IMR-90 (cell line): ENCODE data around the gene EGFR. TPM values are rescaled to one million over a fixed set of nuclear protein-coding genes. Genes with fewer than 3 reads are reported as not detected.

ENCODE experiments used
- ATAC-seq: fragments of 200-7000 bp; cut with Tn5 transposase; 2 replicates; pipeline ENCODE4 v1.9.1; 2020; ENCODE audit warnings: low read depth, mild to moderate bottlenecking, moderate library complexity
- BruUV-seq: library from RNA; stranded (reverse); fragments of 400-500 nt; replicated peaks from 2 replicates; lab custom pipeline; 2021; lab: Mats Ljungman, UMichigan
- CTCF ChIA-PET: fragments of 300-600 bp; formaldehyde crosslinking; extraction: SDS; loops from one replicate; lab custom pipeline; 2021; ENCODE audit warnings: antibody characterized with exemption; lab: Yijun Ruan, JAX
- POLR2A ChIA-PET: fragments of 300-600 bp; sonication (Branson Sonifier 250); formaldehyde crosslinking; loops from one replicate; lab custom pipeline; 2022; ENCODE audit warnings: antibody characterized with exemption; ENCODE audit not compliant: unreplicated experiment; lab: Charles Lee
- DNase-seq: peaks from one replicate; pipeline ENCODE4 v3.0.0; 2013
- H2AFZ ChIP-seq: replicated peaks from 2 replicates; pipeline ENCODE3; 2013; ENCODE audit warnings: low read length, mild to moderate bottlenecking; ENCODE audit not compliant: poor library complexity
- H2AK5ac ChIP-seq: 2 replicates; pipeline ENCODE4 v1.6.1; 2013; ENCODE audit warnings: low read depth, low read length, inconsistent platforms
- H2AK9ac ChIP-seq: replicated peaks from 2 replicates; pipeline ENCODE3; 2013; ENCODE audit warnings: mild to moderate bottlenecking, low read depth, low read length, moderate library complexity; ENCODE audit not compliant: poor library complexity
- H2BK120ac ChIP-seq: 2 replicates; pipeline ENCODE4 v1.6.1; 2013; ENCODE audit warnings: low read depth, low read length, inconsistent platforms
- H2BK15ac ChIP-seq: 3 replicates; pipeline ENCODE4 v1.6.1; 2013; ENCODE audit warnings: low read depth, low read length, inconsistent platforms
- H2BK20ac ChIP-seq: 2 replicates; pipeline ENCODE4 v1.6.1; 2013; ENCODE audit warnings: low read depth, mild to moderate bottlenecking, inconsistent platforms, low read length, moderate library complexity
- H2BK5ac ChIP-seq: 2 replicates; pipeline ENCODE4 v1.6.1; 2013; ENCODE audit warnings: mild to moderate bottlenecking, low read depth, low read length, inconsistent platforms; ENCODE audit not compliant: poor library complexity, severe bottlenecking
- H3K14ac ChIP-seq: replicated peaks from 2 replicates; pipeline ENCODE4 v1.6.1; 2013; ENCODE audit warnings: low read depth, low read length, inconsistent platforms
- H3K18ac ChIP-seq: 2 replicates; pipeline ENCODE4 v1.6.1; 2013; ENCODE audit warnings: low read depth, low read length, control low read depth
- H3K23ac ChIP-seq: 2 replicates; pipeline ENCODE4 v1.6.1; 2013; ENCODE audit warnings: low read depth, low read length, inconsistent platforms
- H3K27ac ChIP-seq: 2 replicates; pipeline ENCODE4 v1.5.1; 2013; ENCODE audit warnings: mild to moderate bottlenecking, control low read depth, low read length; ENCODE audit not compliant: insufficient read depth
- H3K27me3 ChIP-seq: 2 replicates; pipeline ENCODE4 v1.6.1; 2013; ENCODE audit warnings: low read length; ENCODE audit not compliant: control insufficient read depth, insufficient read depth
- H3K36me3 ChIP-seq: 2 replicates; pipeline ENCODE4 v1.6.1; 2013; ENCODE audit warnings: low read length, mixed read lengths; ENCODE audit not compliant: control insufficient read depth, insufficient read depth
- H3K4ac ChIP-seq: 2 replicates; pipeline ENCODE4 v1.6.1; 2013; ENCODE audit warnings: low read depth, low read length, inconsistent platforms
- H3K4me1 ChIP-seq: 2 replicates; pipeline ENCODE4 v1.6.1; 2013; ENCODE audit warnings: low read length, mixed read lengths; ENCODE audit not compliant: control insufficient read depth, insufficient read depth
- H3K4me2 ChIP-seq: 2 replicates; pipeline ENCODE4 v1.6.1; 2013; ENCODE audit warnings: low read depth, mild to moderate bottlenecking, control low read depth, low read length, moderate library complexity
- H3K4me3 ChIP-seq: 2 replicates; pipeline ENCODE4 v1.5.1; 2013; ENCODE audit warnings: low read depth, mild to moderate bottlenecking, control low read depth, low read length, moderate library complexity; ENCODE audit not compliant: insufficient read depth
- H3K56ac ChIP-seq: 2 replicates; pipeline ENCODE4 v1.6.1; 2013; ENCODE audit warnings: low read length, inconsistent platforms; ENCODE audit not compliant: insufficient read depth; ENCODE audit errors: extremely low read depth
- H3K79me1 ChIP-seq, 2 experiments: 2 replicates each; pipeline ENCODE4 v1.6.1; 2013; ENCODE audit warnings: low read length in 2 of 2, inconsistent platforms in 1 of 2, low read depth in 1 of 2
- H3K9ac ChIP-seq: 2 replicates; pipeline ENCODE4 v1.6.1; 2013; ENCODE audit warnings: low read depth, low read length, control low read depth
- H3K9me1 ChIP-seq: 2 replicates; pipeline ENCODE4 v1.6.1; 2013; ENCODE audit warnings: low read length, inconsistent platforms; ENCODE audit not compliant: insufficient read depth
- H3K9me3 ChIP-seq: 2 replicates; pipeline ENCODE4 v1.6.1; 2013; ENCODE audit warnings: low read length; ENCODE audit not compliant: control insufficient read depth, insufficient read depth
- H4K20me1 ChIP-seq: 2 replicates; pipeline ENCODE4 v1.6.1; 2013; ENCODE audit warnings: low read length, inconsistent platforms; ENCODE audit not compliant: insufficient read depth
- H4K5ac ChIP-seq: 2 replicates; pipeline ENCODE4 v1.6.1; 2013; ENCODE audit warnings: mild to moderate bottlenecking, low read depth, low read length, control low read depth
- H4K8ac ChIP-seq, 2 experiments: 2 replicates each; pipeline ENCODE4 v1.6.1; 2013; ENCODE audit warnings: low read depth in 2 of 2, low read length in 2 of 2, control low read depth in 1 of 2, inconsistent platforms in 1 of 2
- H4K91ac ChIP-seq: 2 replicates; pipeline ENCODE4 v1.6.1; 2013; ENCODE audit warnings: low read depth, low read length, inconsistent platforms; ENCODE audit not compliant: insufficient read depth
- BHLHE40 ChIP-seq: fragments of 150-350 bp; IDR thresholded peaks from 2 replicates; pipeline ENCODE4 v1.6.1; 2016; ENCODE audit warnings: mild to moderate bottlenecking, low read depth, low read length
- CEBPB ChIP-seq: IDR thresholded peaks from 2 replicates; pipeline ENCODE4 v1.6.1; 2012; ENCODE audit warnings: low read depth, low read length, improper control_type of control experiment
- CHD1 ChIP-seq: IDR thresholded peaks from 2 replicates; pipeline ENCODE4 v1.6.1; 2012; ENCODE audit warnings: low read depth, low read length, improper control_type of control experiment
- FOS ChIP-seq: fragments of 150-350 bp; IDR thresholded peaks from 2 replicates; pipeline ENCODE4 v1.6.1; 2016; ENCODE audit warnings: low read depth, low read length
- MAFK ChIP-seq: IDR thresholded peaks from 2 replicates; pipeline ENCODE4 v1.6.1; 2012; ENCODE audit warnings: low read depth, low read length, improper control_type of control experiment
- MAZ ChIP-seq: IDR thresholded peaks from 2 replicates; pipeline ENCODE4 v1.6.1; 2012; ENCODE audit warnings: low read depth, mild to moderate bottlenecking, low read length, improper control_type of control experiment, moderate library complexity, borderline replicate concordance
- MXI1 ChIP-seq: IDR thresholded peaks from 2 replicates; pipeline ENCODE4 v1.6.1; 2012; ENCODE audit warnings: low read depth, mild to moderate bottlenecking, low read length, moderate library complexity, borderline replicate concordance
- NFE2L2 ChIP-seq: fragments of 150-350 bp; IDR thresholded peaks from 2 replicates; pipeline ENCODE4 v1.6.1; 2016; ENCODE audit warnings: low read depth, mild to moderate bottlenecking, low read length
- POLR2A ChIP-seq: IDR thresholded peaks from 2 replicates; pipeline ENCODE4 v1.6.1; 2012; ENCODE audit warnings: mild to moderate bottlenecking, low read depth, low read length
- RAD21 ChIP-seq: IDR thresholded peaks from 2 replicates; pipeline ENCODE4 v1.6.1; 2012; ENCODE audit warnings: low read length, improper control_type of control experiment
- RCOR1 ChIP-seq: IDR thresholded peaks from 2 replicates; pipeline ENCODE4 v1.6.1; 2012; ENCODE audit warnings: mild to moderate bottlenecking, low read length, improper control_type of control experiment; ENCODE audit not compliant: insufficient replicate concordance
- RFX5 ChIP-seq: IDR thresholded peaks from 2 replicates; pipeline ENCODE4 v1.8.0; 2012; ENCODE audit warnings: low read depth, mild to moderate bottlenecking, low read length, moderate library complexity
- SMC3 ChIP-seq: fragments of 150-350 bp; IDR thresholded peaks from 2 replicates; pipeline ENCODE4 v1.6.1; 2016; ENCODE audit warnings: low read depth, mild to moderate bottlenecking, antibody characterized with exemption, low read length, moderate library complexity
- USF2 ChIP-seq: fragments of 150-350 bp; IDR thresholded peaks from 2 replicates; pipeline ENCODE4 v1.6.1; 2017; ENCODE audit warnings: mild to moderate bottlenecking, antibody characterized with exemption, low read length, low read depth
- WGBS, 2 experiments: methylation state at CpG; one replicate each; pipeline versions ENCODE4 v1.1.5 to v1.1.7; 2013; ENCODE audit warnings: missing lambda C conversion rate in 2 of 2; ENCODE audit not compliant: insufficient read length in 1 of 2; ENCODE audit errors: extremely low coverage in 2 of 2; 5-methylcytosine and 5-hydroxymethylcytosine counted together
- dilution Hi-C: fragments of 300-500 bp; cut with HindIII; formaldehyde crosslinking; loops from one replicate; pipeline ENCODE4 v1.14.3; 2018; ENCODE audit warnings: low sequenced_read_pairs; ENCODE audit not compliant: unreplicated experiment
- in situ Hi-C: fragments of 300-500 bp; cut with MboI; formaldehyde crosslinking; loops from 3 replicates; pipeline ENCODE4 v1.14.3; 2019; ENCODE audit warnings: low sequenced_read_pairs, inconsistent platforms, mixed read lengths
- intact Hi-C: fragments of 100-400 bp; cut with micrococcal nuclease; formaldehyde crosslinking; loops from 2 replicates; pipeline ENCODE4 v1.10.0; 2022
- polyA plus RNA-seq, 3 experiments: library from polyadenylated mRNA; depleted of rRNA; stranded (reverse); fragments of >200 nt; gene quantifications; 2 replicates each; pipeline ENCODE4 v1.2.3, GENCODE V29; 2012; ENCODE audit warnings: low replicate concordance in 1 of 3
- total RNA-seq: library from RNA; depleted of rRNA; stranded (reverse); fragments of >200 nt; gene quantifications from 2 replicates; pipeline ENCODE4 v1.2.3, GENCODE V29; 2012

Gene EGFR
- total and polyA plus RNA-seq, 2 of the 4 experiments (the other 2 are of a cell fraction), result 36.9 to 60.4 TPM

GRCh38 chr7:55174856-55175255, 156.0 kb downstream of the EGFR start:
- H3K36me3 ChIP-seq, result peaks cover 75% of the 10 kb centered on the region
- no peak overlapping the region for H2AK5ac ChIP-seq
- no peak overlapping the region for H3K14ac ChIP-seq
- peaks cover 28% of the 10 kb centered on the region for H3K9me1 ChIP-seq
- no TSS peak for BruUV-seq
- CTCF ChIA-PET, result interaction anchor here (1.1 kb wide), 1 partner anchor 12 kb away, joined by 4 read pairs; no protein-coding TSS in a partner anchor
- in situ Hi-C loops (loop anchor here (25.0 kb wide), 1 partner anchor 388 kb away; no protein-coding TSS in a partner anchor), dilution Hi-C loops (no loop called here), intact Hi-C loops (no loop called here)
- H2AFZ ChIP-seq, result no peak overlapping the region
- H3K4me2 ChIP-seq, result no peak overlapping the region
- H2BK15ac ChIP-seq, result no peak overlapping the region
- no peak overlapping the region for H3K27ac ChIP-seq
- H3K4me3 ChIP-seq, result no peak overlapping the region
- POLR2A ChIA-PET, result no interaction called here
- no peaks in the 10 kb centered on the region for H3K9me3 ChIP-seq
- TF ChIP-seq SMC3 (no peak), MAZ (no peak), MXI1 (no peak), NFE2L2 (no peak), RCOR1 (no peak), RAD21 (no peak), FOS (no peak), CHD1 (no peak), MAFK (no peak), BHLHE40 (no peak), RFX5 (no peak), CEBPB (no peak), USF2 (no peak), POLR2A (no peak)
- no peaks in the 10 kb centered on the region for H3K27me3 ChIP-seq
- no peak overlapping the region for H3K9ac ChIP-seq
- peaks cover 19% of the 10 kb centered on the region for H3K4me1 ChIP-seq
- no peak for DNase-seq
- H3K18ac ChIP-seq, result no peak overlapping the region
- H3K4ac ChIP-seq, result no peak overlapping the region
- H4K8ac ChIP-seq, result no peak overlapping the region
- no peaks in the 10 kb centered on the region for H4K20me1 ChIP-seq
- H4K5ac ChIP-seq, result no peak overlapping the region
- no peak overlapping the region for H2AK9ac ChIP-seq
- no peak overlapping the region for H2BK120ac ChIP-seq
- H3K79me1 ChIP-seq, result peaks cover 11 to 71% of the 10 kb centered on the region in 2 experiments
- H2BK20ac ChIP-seq, result no peak overlapping the region
- H3K23ac ChIP-seq, result no peak overlapping the region
- no peak overlapping the region for H2BK5ac ChIP-seq
- WGBS, 2 experiments, result 71% methylated on average over 1 of the region's 1 CpG; no CpG with 5 or more reads in 1 of the 2 experiments
- no peak overlapping the region for H4K91ac ChIP-seq
- no peak overlapping the region for H3K56ac ChIP-seq
- ATAC-seq, result no peak
